Keratinocyte (primary cell): ENCODE results near the gene TMCC1.

Experiments used
- EZH2 ChIP-seq: IDR thresholded peaks from one replicate; pipeline ENCODE4 v1.6.1; 2012; ENCODE audit warnings: inconsistent platforms, mild to moderate bottlenecking, low read length, moderate library complexity
- TF ChIP-seq, protein P1 (sequence below), 3 experiments: IDR thresholded peaks in 1 of 3; conservative IDR thresholded peaks in 1 of 3; optimal IDR thresholded peaks in 1 of 3; 2 replicates in 2 of 3; 3 replicates in 1 of 3; pipeline versions ENCODE3 to v1.5.1; 2011; ENCODE audit warnings: low read length in 3 of 3, mild to moderate bottlenecking in 3 of 3, moderate library complexity in 2 of 3, control low read depth in 1 of 3, inconsistent platforms in 1 of 3; ENCODE audit not compliant: insufficient read depth in 2 of 3; ENCODE audit errors: extremely low read depth in 1 of 3

DNA sequence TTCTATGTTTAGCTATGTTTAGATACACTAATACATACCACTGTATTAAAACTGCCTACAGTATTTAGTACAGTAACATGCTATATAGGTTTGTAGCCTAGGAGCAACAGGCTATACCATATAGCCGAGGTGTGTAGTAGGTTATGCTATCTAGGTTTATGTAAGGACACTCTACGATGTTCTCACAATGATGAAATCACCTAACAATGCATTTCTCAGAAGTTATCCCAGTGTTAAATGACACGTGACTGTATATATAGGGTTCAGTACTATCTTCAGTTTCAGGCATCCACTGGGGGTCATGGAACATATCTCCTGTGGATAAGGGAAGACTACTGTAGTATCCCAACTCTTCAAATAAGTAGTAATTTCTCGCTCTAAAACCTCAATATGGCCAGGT is 97.4 kb downstream of the TMCC1 start:
- TF ChIP-seq, protein P1, sequence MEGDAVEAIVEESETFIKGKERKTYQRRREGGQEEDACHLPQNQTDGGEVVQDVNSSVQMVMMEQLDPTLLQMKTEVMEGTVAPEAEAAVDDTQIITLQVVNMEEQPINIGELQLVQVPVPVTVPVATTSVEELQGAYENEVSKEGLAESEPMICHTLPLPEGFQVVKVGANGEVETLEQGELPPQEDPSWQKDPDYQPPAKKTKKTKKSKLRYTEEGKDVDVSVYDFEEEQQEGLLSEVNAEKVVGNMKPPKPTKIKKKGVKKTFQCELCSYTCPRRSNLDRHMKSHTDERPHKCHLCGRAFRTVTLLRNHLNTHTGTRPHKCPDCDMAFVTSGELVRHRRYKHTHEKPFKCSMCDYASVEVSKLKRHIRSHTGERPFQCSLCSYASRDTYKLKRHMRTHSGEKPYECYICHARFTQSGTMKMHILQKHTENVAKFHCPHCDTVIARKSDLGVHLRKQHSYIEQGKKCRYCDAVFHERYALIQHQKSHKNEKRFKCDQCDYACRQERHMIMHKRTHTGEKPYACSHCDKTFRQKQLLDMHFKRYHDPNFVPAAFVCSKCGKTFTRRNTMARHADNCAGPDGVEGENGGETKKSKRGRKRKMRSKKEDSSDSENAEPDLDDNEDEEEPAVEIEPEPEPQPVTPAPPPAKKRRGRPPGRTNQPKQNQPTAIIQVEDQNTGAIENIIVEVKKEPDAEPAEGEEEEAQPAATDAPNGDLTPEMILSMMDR (optimal IDR thresholded peaks at IDR 0.05 in 1 of 3, IDR thresholded peaks at IDR 0.05 in 1 of 3, conservative IDR thresholded peaks at IDR 0.05 in 1 of 3; ENCODE audit: extremely low read depth in 1 of 3, insufficient read depth in 2 of 3, low read length in 3 of 3), result no peak
- no peak for TF ChIP-seq EZH2
